Fibroblast of peridontal ligament (primary cell): Measurements from ENCODE around the gene SMAP1.

ENCODE experiments used
- DNase-seq: peaks from one replicate; pipeline ENCODE4 v3.0.0-alpha.2; 2010; ENCODE audit errors: extremely low read depth

Gene SMAP1

GRCh38 chr6:70684794-70685493 lies 17.3 kb downstream of the SMAP1 start:
- DNase-seq: no peak

- DNase-seq: no peak
Measured at GRCh38 chr6:70685494-70686180, 18.0 kb downstream of the SMAP1 start.

GRCh38 chr6:70686548-70687133 lies 19.0 kb downstream of the SMAP1 start:
- peak; percentile 76 for DNase-seq

GRCh38 chr6:70693887-70694286 lies 26.2 kb downstream of the SMAP1 start:
- DNase-seq: no peak

- no peak for DNase-seq
Measured at GRCh38 chr6:70694371-70694770, 26.7 kb downstream of the SMAP1 start.

GRCh38 chr6:70700922-70701876 lies 33.5 kb downstream of the SMAP1 start:
- no peak for DNase-seq

GRCh38 chr6:70705772-70706171 lies 38.1 kb downstream of the SMAP1 start:
- no peak for DNase-seq

GRCh38 chr6:70706491-70707123 lies 38.9 kb downstream of the SMAP1 start:
- peak; percentile 81 for DNase-seq

- DNase-seq: no peak
Measured at GRCh38 chr6:70707893-70708292, 40.2 kb downstream of the SMAP1 start.

GRCh38 chr6:70708448-70708847 lies 40.8 kb downstream of the SMAP1 start:
- no peak for DNase-seq

GRCh38 chr6:70709826-70710225 lies 42.1 kb downstream of the SMAP1 start:
- DNase-seq: peak; percentile 76

- DNase-seq: no peak
Measured at GRCh38 chr6:70714716-70715257, 47.1 kb downstream of the SMAP1 start.

GRCh38 chr6:70717038-70717801 lies 49.5 kb downstream of the SMAP1 start:
- no peak for DNase-seq

- no peak for DNase-seq
Measured at GRCh38 chr6:70724524-70724923, 56.8 kb downstream of the SMAP1 start.

GRCh38 chr6:70725817-70726415 lies 58.2 kb downstream of the SMAP1 start:
- DNase-seq: peak; percentile 64

- DNase-seq: no peak
Measured at GRCh38 chr6:70734381-70734780, 66.7 kb downstream of the SMAP1 start.

- no peak for DNase-seq
Measured at GRCh38 chr6:70734979-70735378, 67.3 kb downstream of the SMAP1 start.

GRCh38 chr6:70735513-70735912 lies 67.8 kb downstream of the SMAP1 start:
- DNase-seq: no peak

- peak; percentile 58 for DNase-seq
Measured at GRCh38 chr6:70738028-70738427, 70.3 kb downstream of the SMAP1 start.

- DNase-seq: no peak
Measured at GRCh38 chr6:70739534-70739933, 71.9 kb downstream of the SMAP1 start.
